OCI-LY1 (cell line): ENCODE measurements around the gene OR2AK2.

Experiments
- CTCF ChIP-seq: fragments of 200-600 bp; sonication (generic), shearing (Covaris generic); IDR thresholded peaks from 2 replicates; pipeline ENCODE4 v1.5.1; 2017; ENCODE audit warnings: mild to moderate bottlenecking, antibody characterized with exemption, low read length, moderate library complexity, mixed read lengths
- EZH2 ChIP-seq: fragments of 200-600 bp; sonication (generic), shearing (Covaris generic); IDR thresholded peaks from 2 replicates; pipeline ENCODE4 v1.8.0; 2017; ENCODE audit warnings: borderline replicate concordance, mixed run types, mild to moderate bottlenecking, antibody characterized with exemption, low read length, moderate library complexity, mixed read lengths

GRCh38 chr1:247919952-247920351, 45.1 kb upstream of the OR2AK2 start, which contains the start of gene OR2T8:
- TF ChIP-seq CTCF (no peak), EZH2 (no peak)
